ENCODE results near the gene S1PR3.
A peak's percentile ranks its signal among the peaks of the same experiment; 100 is the strongest.

Gene S1PR3

DNA sequence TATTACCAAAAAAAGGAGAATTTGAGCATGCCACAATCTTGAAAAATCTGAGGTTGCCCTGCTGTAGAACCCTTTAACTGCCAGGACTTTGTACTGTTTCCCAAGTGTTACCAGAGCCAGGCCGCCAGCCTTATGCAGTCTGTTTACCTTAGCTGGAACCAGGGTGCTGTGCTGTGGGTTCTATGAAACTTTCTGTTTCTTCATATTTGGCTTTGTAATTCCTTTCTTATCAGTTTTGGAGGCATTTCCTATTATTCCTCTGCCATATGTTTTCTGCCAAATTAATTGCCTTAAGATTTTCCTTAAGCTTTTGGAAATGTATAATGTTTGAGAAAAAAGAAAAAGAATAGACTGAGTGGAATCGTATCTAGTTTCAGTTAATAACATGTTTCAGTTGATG lies 2.1 kb downstream of the S1PR3 start:
- no peak for DNase-seq (ENCODE audit: low spot score)

DNA sequence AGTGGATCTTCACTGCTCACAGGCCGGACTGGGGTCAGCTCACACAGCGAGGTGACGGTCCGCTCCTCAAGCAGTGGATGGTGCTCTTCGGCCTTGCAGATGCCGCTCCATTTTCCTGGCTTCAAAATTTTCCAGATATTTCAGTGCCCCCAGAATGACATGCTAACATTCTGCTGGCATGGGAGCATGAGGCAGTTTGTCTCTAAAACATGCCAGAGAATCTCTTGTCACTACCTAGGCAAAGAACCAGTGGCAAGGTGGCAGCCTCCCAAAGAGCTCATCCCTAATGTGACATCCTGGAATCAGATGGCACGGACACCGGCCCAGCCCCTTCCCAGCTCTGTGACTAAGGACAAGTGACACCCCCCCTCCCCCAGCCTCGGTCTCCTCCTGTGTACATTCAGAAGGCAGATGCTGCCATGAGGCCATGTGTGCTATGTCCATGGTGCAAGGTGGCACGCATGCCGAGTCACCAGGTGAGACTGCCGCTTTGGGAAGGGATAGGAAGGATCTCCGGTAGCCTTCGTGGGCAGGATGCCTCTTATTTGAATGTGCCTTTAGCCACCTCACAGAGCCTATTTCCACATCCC lies 2.7 kb downstream of the S1PR3 start:
- DNase-seq (ENCODE audit: low spot score): no peak

DNA sequence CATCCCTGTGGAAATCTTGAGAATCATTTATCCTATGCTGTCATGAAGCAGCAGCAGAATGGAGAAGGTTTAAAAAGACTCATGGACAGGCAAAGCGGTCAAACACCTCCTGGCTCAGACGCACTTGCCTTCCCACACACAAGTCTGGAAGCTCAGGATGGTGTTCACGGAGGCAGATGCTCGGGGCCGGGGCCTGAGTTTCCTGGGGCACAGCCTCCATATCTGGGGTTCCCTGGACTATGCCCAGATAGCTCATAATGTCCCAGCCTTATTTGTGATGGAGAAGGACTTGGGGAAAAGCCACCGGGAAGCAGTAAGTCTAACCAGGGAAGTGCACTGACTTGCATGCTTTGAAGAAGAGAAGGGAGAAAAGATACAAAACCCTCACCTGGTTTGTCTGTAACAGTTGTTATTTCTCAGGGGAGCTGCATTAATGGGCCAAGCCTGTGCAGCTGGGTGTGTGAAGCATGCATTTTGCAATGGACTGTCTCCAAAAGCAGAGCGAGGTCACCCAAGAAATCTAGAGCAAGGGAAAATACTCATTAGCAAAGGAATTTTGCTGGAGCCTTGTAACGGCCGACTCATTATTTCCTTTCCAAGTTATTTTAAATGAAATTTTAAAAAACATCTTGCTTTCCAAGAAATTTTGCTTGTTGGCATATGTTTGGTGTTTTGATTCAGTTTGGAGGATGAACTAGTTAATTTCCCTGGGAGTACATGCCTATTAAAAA lies 3.4 kb downstream of the S1PR3 start:
- DNase-seq (ENCODE audit: low spot score): no peak

DNA sequence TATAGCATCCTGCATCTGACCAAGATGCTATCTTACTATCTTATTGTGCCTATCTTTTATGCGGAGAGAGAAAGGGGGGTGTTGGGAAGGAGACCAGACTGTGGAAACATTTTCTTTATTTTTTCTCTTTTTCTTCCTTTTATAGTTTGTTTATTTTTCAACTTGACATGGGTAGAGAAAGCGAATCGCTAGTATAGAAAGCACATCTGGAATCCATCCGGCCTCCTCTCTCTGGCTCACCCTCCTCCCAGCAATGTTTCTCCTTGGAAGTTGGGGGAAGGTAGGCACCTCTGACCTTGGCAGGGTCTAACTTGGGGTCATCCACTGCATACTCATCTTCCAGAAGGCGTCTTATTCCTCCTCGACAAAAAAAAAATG lies 3.9 kb downstream of the S1PR3 start:
- DNase-seq (ENCODE audit: low spot score): no peak

DNA sequence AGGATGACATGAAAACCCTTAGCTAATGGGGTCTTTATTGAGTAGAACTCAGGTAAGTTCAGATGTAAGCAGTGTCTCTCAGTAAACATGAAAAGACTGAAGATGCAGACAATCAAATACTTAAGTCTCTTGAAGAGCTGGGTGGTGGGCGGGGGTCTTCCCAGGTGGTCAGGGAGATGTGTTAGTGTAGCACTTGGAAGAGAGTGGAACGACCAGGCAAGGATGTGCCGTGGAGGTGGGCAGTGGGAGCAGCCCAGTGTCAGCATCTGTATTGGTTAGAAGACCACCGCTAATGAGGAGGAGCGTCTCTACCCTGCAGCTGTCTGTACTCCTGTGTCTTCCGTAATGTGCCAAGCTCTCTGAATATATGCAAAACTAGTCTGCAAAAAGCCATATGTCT lies 4.4 kb downstream of the S1PR3 start:
- no peak for DNase-seq (ENCODE audit: low spot score)

DNA sequence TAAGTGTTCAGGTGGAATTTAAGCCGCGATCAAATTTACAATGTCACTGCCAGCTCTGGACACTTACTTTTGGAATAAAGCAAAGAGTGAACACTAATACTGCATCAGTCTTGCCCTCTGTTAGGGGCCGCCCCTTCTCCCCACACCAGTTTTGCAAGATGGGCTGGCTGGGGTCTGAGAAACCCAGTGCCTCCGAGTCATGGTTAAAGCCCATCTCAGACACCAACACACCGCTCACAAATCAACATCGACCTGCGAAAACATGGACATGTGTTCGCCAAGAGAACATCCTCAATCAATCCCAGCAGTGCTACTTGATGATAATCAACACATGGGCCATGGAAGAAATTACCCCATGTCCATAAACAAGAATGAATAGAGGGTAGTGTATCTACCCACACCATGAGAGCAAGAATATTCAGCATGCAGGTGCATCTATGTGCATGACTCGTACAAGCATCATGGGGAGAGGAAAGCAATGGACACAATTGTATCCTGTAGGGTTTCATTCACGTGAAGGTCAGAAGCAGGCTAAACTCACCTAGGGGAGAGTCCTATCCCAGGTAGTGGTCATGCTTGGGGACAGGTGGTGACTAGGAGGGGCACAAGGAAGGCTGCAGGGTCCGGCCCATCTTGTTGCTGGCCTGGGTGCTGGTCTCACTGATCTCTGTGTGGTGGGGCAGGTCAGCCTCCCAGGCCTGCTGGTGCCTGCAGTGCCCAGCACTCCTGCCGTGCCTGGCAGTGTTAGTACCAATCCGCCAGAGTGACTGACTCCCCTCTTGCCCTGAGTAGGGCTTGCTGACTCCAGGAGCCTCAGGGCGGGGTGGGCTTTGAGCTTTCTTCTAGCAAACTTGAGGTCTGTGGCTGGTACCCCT lies 5.0 kb downstream of the S1PR3 start:
- DNase-seq (ENCODE audit: low spot score): no peak

DNA sequence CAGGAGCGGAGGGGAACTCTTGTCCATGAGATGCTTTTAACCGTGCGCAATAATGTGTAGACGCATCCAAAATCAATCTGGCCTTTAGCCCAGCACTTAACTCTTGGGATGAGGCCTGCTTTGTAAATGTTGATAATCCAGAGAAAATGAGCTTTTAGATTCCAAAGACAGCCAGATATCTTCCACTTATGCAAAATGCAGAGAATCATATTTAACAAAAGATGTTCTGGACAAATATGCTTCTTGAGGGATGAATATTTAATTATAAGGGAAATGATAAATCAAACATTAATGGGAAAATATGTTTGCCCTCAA lies 5.6 kb downstream of the S1PR3 start:
- no peak for DNase-seq (ENCODE audit: low spot score)

DNA sequence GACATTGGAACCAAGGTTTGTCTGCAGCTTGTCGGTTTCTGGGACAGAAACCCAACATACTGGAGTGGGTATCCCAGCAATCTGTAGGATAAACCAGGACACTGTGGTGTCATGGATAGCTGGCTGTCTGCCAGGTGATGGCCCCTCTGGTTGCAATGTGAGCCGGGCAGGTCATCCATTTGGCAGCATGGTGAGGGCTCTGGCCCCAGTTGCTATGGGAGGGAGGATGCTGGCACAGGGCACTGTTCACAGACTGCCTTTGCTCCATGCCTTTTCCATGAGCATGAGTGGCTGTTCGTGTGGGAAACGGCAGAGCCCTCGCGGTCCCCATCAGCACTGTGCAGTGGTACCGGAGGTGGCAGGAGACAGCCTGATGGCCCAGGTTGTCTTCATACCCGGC lies 6.4 kb downstream of the S1PR3 start:
- no peak for DNase-seq (ENCODE audit: low spot score)

DNA sequence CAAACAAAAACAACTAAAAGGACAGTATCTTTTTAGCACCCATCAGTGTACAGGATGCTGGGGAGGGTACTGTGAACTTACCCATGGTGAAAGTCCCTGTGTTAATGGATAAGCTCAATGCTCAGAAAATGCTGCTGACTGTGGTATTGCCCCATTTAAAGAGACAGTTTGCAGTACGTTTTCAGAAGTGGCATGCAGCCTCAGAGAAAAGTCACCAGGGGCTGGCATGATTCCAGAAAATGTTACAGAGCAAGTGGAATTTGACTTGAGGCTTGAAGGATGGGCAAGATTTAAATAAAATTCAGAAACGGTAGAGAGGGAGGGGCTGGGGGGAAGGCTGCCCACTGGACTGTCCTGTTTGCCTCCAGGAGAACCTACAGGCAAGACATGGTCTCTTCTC lies 7.2 kb downstream of the S1PR3 start:
- DNase-seq (ENCODE audit: low spot score): no peak

DNA sequence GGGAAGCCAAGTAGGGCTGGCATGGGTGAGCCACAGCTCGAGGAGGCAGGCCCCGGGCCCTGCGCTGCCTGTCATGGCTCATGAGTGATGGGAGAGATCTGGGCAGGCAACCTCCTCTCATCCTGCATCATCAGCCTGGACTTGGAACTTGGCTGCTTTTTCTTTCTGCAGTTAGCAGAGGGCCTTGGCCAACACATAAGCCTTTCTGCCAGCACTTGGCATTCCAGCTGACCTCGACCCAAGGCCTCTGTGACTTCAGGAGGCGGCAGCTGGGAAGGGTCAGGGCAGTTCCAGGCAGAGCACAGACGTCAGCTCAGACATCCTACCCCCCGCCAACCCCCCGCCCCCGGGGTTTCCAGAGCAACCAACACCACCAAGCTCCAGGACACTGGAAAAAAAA lies 7.6 kb downstream of the S1PR3 start:
- peak; percentile 42 for DNase-seq (ENCODE audit: low spot score)

DNA sequence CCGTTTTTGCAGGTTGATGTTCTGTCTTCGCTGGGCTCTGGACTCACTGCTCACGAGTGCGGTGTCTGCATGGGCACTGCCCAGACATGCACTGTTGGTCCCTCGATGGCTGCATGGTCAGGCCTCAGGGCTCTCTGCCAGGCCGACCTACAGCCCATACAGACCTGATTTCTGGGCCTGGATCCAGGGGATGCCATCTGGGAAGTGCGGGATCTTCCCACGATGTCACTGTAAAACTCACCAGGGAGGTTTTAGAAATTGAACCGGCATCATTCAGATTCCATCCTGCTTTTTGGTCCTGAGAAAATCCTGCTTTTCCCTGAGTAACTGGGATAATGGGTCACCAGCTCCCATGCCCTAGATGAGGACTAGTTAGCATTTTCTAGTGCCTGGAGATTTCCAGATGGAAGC lies 9.1 kb downstream of the S1PR3 start:
- no peak for DNase-seq (ENCODE audit: low spot score)

DNA sequence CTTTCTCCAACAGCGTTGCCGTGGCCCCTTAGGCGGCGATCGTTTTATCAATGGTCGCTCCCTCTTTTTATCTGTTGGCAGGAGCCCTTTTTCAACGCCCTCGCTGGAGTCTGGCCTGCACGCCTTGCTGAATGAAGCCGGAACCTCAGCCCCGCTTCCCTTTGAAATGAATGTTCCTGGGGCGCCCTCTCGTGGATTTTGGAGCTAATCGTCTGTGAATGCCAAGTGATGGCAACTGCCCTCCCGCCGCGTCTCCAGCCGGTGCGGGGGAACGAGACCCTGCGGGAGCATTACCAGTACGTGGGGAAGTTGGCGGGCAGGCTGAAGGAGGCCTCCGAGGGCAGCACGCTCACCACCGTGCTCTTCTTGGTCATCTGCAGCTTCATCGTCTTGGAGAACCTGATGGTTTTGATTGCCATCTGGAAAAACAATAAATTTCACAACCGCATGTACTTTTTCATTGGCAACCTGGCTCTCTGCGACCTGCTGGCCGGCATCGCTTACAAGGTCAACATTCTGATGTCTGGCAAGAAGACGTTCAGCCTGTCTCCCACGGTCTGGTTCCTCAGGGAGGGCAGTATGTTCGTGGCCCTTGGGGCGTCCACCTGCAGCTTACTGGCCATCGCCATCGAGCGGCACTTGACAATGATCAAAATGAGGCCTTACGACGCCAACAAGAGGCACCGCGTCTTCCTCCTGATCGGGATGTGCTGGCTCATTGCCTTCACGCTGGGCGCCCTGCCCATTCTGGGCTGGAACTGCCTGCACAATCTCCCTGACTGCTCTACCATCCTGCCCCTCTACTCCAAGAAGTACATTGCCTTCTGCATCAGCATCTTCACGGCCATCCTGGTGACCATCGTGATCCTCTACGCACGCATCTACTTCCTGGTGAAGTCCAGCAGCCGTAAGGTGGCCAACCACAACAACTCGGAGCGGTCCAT lies 10.0 kb downstream of the S1PR3 start:
- DNase-seq (ENCODE audit: low spot score): peak; percentile 81

DNA sequence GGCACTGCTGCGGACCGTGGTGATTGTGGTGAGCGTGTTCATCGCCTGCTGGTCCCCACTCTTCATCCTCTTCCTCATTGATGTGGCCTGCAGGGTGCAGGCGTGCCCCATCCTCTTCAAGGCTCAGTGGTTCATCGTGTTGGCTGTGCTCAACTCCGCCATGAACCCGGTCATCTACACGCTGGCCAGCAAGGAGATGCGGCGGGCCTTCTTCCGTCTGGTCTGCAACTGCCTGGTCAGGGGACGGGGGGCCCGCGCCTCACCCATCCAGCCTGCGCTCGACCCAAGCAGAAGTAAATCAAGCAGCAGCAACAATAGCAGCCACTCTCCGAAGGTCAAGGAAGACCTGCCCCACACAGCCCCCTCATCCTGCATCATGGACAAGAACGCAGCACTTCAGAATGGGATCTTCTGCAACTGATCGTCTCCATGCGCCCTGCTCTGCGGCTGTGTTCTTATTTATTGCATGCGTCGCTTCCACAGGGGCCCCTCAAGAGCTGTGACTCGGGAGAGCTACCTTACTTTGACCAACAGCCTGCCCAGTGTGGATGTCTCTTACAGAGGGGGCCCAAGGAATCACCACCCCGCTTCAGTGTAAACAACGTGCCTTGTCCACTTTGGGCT lies 10.8 kb downstream of the S1PR3 start:
- DNase-seq (ENCODE audit: low spot score): no peak

DNA sequence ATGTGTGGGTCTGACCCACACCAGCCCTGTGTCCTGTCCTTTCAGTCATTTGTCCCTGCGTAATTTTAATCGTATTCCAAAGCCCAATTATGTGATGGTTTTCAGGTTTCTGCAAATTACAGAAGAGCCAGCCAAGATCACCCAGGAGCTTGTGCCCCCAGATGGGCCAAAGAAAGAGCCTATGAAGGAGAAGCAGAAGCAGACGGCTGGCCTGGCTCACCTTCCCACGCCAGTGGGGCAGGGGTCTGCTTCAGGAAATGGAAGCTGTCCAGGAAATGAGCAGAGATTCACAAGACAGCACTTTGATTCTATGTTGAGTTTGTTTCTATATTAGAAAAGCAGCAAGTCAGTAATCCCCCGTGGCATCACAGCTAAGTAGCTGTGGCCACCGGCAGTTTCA lies 11.7 kb downstream of the S1PR3 start:
- no peak for DNase-seq (ENCODE audit: low spot score)

DNA sequence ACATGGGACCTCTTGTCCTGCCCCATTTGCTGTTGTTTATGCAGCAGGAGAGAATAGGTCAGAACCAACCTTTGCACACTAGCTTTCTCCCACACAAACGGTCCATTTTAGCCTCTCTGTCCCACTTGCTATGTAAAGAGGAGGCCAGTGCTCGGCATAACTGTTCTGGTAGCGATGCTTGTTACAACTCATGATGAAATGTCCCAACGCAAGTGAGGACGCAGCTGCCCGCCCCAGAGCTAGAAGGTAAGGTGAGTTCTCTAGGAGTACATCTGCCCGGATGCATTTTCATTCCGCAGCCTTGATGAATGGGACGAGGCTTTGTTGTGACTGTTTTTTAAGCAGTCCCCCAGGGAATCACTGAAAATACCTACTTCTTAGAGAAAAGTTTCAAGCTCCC lies 14.1 kb downstream of the S1PR3 start:
- DNase-seq (ENCODE audit: low spot score): no peak

DNA sequence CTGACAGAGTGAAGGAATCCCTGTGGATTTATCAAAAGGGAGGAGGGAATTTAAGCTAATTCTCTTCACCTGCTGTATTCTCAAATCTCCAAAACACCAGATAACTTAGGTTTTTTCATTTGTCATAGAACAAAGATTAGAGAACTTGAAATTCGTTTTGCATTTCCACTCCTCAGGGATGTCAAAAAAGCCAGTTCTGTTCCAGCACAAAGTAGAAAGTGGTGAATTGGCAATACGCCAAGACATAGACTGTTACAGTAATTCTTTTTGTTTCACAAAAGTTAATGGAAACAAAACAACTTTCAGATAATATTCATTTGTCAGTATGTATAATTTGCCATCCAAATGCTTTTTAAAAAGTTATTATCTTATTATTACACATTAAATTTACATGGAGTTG lies 15.0 kb downstream of the S1PR3 start:
- no peak for DNase-seq (ENCODE audit: low spot score)

DNA sequence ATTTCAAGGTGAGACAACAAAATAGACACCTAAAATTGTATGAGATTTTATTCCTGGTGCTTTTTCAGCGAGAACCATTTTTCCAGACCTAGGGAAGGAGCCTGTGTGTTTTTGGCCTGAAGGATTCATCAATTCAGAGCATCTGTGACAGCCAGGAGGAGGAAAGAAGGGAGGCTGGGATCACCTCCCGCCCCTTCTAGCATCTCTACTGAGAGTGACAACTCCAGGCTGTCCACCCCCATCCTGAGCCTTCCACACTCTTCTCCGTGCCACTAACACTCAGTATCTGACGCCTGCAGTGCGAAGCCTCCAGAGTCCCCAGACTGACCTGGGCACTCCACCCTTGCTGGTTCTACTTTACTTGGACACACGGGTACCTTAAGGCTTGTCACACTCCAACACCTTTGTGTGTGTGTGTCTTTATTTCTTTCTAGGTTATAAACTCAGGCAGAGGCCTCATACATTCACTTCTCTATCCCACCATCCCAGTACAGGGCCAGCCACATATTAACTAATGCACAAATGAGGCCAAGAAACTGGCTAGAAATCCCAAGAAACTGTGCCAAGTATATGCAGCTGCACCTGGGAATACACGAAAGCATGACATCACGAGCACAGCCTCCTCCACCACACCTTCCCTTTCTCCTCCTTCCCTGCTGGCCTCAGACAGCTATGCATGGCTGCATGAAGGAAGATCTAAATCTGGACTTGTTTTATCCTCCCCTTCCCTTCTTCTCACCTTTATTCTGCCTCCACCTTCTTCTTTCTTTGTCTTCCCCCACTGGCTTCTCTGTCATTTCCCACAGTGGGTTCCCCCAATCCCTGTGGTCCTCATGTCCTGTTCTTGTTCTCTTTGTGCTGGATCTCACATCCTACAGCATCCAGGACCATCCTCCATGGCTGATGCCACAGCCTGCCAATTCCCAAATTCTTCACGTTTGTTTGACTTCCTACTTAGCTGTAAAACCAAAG lies 16.0 kb downstream of the S1PR3 start:
- no peak for DNase-seq (ENCODE audit: low spot score)

DNA sequence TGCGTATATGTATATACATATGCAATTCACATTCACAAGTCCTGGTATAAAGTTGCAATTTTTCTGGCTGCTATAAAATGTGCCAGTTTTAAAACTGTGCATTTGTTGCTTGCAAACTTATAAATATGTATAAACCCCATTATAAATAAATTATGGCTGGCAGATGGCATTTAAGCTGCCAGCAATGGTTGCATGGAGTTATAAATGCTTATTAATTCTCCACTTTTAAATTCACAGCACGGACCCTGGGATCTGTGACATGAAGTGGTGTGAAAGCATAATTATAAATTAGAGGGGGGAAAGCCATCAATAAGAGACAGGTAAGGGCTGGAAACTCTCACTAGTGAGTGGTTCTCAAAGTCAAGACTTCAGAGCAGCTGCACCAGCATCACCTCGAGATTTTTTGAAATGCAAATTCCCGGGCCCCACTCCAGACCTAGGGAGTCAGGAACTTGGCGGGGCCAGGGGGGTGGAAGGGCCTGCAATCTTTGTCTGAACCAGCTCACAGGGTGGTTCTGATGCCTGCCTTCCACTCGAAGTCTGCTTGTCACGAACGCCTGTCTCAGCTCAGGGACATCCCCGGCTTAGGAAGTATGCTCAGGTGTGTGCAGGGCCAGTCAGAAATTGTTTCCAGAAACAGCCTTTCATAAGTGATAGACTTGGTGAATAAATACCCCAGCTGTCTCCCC lies 16.9 kb downstream of the S1PR3 start:
- DNase-seq (ENCODE audit: low spot score): no peak

DNA sequence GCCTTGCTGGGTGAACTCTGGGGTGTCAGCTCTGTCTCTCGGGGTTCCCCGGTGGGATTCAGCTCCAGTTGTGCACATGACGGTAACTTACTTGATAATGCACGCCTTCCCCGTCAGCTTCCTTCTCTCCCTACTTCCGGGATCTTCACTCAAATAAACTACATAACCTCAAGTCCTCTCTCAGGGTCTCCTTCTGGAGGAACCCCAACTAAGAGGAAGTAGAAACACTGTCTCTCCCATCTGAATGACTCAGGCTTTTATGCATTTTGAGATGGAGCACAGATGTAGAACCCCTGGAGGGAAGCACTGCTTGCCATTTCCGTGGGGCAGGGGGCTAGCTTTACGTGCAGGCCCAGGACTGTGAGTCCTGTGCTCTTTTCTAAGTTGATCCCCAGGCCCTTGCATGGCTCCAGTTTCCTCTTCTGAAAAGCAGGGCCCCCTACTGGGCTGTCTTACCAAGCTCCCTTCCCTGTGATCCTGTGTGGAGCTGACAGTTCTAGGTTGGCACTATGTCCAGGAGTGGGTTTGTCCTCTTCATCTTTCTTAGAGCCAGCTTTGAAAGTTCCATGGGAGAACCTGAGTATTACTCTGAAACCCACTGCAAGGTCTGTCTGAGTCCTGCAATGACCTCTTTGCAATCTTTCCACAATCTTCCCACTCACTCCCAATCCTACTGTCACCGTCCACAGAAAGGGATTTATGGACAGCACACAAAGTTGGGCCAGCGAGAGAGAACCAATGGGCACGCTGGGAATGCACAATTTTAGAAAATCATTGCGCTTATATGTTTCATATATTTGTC lies 17.7 kb downstream of the S1PR3 start:
- no peak for DNase-seq (ENCODE audit: low spot score)

Data from globus pallidus (tissue), 1 donor.